Measurements from ENCODE around the gene KLHL12.
A peak's percentile ranks its signal among the peaks of the same experiment; 100 is the strongest.

KLHL12 gene

DNA sequence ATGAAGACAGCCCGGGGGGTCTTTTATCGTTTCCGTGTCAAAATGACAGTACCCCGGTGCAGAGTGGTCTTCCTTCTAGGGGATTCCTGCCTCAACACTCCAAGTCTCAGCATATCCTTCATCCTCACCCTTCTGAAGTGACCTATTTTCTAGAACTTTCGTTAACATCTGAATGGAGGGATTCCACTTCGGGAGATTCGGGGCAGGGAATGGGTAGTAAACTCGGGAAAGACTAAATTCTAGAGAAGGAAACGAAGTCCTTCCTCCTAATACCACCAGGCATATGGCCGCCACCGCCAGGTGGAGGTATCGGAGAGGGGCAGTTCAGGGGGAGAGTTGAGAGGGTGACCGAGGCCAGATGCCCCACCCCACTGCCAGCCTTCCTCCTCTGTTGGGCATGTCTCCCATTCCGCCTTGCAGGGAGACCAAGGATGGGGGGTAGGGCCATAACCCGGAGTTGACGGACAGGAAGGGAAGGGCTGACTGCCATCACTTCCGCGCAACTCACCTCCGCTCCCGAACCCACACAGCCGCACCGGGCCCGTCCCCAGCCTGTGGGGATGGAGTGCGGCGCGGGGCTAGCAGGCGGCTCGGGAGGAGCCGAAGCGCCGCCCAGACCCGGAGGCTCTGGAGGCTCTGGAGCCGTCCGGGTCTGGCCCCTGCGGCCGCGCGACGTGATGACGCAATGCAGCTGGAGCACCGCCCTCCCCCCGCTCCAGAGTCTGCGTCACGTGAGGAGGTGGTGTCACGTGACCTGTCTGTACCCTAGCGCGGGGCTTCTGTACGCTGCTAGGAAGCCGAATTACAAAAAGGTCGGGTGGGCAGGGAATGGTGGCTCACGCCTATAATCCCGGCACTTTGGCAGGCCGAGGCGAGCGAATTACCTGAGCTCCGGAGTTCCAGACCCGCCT, at the start of gene KLHL12:
KLHL12 (minus strand) TSS at position 654 of the 911 bp plus-strand sequence. CDS start 2,072 bp downstream, outside the sequence.
- DNase-seq (ENCODE audit: low spot score) = peak; percentile 96

DNA sequence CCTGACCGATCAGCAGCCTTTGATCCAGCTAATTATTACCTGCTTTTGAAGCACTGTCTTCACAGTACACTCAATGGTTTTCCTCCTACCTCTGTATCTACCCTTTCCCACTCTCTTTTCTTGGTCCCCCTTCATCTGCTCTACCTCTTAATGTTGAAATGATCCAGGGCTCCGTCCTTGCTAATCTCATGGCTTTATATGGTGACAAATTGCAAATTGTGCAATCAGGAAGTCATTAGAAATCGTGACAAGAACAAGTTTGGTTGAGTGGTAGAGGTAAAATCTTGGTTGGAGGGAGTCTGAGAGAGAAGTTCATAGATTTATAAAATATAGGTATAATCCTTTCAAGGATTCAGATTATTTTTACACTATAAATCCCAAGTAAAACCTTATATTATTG, 49.6 kb upstream of the KLHL12 start:
- no peak for DNase-seq (ENCODE audit: low spot score)

DNA sequence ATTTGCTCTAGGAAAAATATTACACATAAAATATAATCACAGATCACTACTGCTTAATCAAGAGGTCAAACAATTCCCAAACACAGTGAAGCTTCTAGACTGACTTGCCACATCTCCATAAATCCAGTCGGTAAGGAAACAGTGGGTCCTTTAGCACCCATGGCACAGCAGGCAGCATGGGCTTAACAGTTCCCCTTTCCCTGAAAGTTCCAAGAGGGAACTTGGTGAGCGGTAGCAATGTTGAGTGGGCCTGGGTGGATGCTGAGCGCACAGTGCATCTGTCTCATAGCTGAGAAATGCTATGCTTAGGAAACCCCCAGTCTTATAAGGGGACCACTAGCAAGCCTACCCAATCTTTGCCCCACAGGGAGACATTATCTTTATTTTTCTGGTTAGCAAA, 47.8 kb upstream of the KLHL12 start:
- no peak for DNase-seq (ENCODE audit: low spot score)

DNA sequence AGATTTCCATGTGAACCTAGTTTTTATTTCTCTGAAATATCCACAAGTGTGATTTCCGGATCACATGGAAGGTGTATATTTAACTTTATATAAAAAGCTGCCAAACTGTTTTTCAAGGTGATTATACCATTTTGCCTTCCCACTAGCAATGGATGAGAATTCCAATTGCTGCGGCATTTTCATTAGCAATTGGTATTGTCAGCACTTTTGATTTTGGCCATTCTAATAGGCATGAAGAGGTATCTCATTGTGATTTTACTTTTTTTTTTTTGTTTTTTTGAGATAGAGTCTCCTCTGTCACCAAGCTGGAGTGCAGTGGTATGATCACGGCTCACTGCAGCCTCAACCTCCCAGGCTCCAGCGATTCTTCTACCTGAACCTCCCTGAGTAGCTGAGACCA, 45.0 kb upstream of the KLHL12 start:
- DNase-seq (ENCODE audit: low spot score) = no peak

DNA sequence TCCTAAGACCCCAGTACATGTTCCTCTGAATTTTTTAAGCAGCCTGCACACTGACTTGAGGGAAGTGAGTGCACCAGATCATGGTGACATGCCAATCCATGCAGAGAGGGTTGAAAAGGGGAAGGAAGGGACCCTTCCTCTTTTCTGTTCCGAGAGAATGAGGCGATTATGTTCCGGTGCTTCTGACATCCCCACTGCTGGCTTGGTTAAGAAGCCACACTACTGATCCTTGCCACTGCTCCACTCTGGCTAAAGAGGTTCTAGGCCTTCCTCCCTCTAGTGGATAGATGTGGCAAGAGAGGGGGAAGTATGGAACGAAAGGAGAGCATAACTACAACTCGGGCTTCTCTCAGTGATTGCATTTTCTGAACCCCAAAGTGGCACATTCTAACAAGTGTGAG, 41.9 kb upstream of the KLHL12 start:
- peak; percentile 91 for DNase-seq (ENCODE audit: low spot score)

DNA sequence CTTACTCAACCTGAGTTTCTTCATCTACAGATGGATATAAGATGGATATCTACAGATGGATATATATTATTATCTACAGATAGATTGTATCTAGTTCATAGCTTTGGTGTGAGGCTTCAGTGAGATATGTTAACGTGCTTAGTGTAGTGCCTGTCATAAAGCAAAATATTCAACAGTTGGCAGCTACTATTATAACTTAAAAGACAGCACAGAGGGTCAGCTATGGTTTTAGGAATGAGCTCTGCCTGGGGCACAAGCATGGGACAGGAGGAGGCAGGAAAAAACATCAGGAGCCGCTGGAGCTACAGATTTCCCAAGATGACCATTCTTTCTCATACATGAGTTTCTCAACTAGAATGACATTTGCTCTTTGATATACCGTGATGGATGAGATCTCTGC, 41.3 kb upstream of the KLHL12 start:
- no peak for DNase-seq (ENCODE audit: low spot score)

DNA sequence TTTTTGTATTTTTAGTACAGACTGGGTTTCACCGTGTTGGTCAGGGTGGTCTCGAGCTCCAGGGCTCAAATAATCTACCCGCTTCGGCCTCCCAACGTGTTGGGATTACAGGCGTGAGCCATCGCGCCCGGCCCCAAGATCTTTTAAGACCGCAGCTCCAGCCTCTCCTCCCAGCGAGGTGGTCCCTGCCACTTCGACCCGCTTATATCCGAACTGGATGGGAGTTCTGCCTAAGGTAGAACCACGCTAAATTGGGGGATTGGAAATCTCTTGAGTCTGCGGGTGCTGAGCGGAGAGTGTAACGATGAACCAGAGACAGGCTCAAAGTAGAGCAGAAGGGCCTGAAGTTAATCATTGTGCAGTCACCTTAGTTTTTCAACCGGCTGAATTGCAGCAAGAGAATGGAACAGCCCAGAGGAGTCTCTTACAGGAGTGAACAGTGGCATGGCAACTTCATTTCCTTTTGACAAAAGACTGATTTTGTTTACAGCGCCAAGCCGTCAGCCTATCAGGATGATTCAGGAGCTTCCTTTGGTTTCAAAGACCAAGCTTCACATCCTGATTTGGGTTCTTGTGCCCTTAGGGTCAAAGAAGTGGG, 40.7 kb upstream of the KLHL12 start:
- peak; percentile 53 for DNase-seq (ENCODE audit: low spot score)

DNA sequence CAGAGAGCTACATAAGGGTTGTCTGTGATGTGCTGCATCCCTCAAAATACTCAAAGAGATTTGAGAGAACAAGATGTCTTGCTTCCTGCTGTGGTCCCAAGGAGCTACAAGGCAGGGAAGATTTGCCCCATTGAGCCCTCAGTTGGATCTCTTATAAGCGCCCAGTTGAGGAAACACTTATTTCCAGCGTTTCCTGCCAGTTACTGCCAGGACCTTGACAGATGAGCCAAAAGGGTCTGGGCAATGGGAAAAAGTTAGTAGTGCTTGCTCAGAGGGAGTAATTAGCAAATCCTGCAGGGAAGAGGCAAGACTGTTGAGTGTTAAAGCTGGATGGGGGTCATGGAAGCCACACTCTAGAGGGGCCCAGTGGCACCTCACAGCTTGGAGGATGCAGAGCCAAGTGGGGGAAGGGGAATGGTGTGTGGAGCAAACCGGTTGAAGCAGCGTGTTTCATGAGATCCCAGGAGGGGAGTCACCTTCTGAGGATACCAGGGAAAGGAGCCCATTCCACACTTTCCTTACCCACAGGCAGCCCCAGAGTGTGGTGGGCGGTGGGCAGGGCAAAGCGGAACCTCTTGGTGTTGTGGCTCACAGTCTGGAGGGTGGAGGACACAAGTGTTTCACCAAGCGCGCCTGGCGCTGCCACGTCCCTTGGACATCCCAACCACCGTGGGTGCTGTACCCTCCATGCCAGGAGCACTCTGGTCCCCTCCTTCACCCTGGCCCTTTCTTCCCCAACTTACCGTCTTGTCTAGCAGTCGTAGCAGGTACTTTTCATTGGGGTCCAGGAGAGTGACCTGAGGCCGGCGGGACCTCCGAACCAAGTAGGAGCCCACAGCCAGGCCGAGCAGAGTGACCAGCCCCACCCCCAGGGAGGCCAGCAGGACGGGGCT, 39.2 kb upstream of the KLHL12 start:
- DNase-seq (ENCODE audit: low spot score) = no peak

DNA sequence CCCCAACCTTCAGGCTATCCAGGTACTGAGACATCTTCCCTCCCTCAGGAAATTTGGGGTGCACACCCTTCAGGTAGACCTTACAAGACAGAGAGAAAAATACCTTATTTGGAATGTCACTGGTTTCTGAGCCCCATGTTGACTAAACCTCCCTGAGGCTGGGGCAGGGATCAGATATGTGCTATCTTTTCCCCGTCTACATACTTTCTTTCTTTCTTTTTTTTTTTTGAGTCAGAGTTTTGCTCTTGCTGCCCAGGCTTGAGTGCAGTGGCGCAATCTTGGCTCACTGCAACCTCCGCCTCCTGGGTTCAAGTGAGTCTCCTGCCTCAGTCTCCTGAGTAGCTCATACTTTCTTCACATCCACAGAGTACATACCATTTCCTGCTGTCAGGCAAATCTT, 38.4 kb upstream of the KLHL12 start:
- no peak for DNase-seq (ENCODE audit: low spot score)

DNA sequence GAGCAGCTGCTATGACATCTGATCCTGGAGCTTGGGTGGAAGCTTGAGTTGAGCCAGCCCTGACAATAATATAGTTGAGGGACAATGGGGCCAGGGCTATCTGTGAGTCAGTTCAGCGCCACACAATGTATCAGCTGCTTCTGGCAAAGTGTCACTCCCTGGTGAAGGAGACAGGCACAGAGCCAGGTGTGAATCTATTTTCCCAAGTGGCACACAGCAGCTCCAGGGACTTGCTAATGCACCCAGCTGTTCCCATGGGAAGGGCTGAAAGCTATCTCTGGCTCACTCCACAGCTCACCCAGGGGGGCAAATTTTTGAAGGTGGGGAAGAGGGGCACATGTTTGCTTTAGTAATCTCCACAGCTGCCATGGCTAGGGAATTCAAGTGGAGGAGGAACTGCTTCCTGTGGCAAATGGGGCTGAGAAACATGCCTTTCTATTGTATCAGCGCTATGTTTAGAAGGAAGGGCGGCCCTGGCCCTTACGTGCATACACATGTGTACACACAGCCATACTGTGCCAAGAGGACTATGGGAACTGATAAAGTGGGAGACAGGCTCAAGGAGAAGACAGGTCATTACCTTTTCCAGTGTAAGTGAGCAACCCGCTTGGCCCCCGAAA, 37.9 kb upstream of the KLHL12 start:
- no peak for DNase-seq (ENCODE audit: low spot score)

DNA sequence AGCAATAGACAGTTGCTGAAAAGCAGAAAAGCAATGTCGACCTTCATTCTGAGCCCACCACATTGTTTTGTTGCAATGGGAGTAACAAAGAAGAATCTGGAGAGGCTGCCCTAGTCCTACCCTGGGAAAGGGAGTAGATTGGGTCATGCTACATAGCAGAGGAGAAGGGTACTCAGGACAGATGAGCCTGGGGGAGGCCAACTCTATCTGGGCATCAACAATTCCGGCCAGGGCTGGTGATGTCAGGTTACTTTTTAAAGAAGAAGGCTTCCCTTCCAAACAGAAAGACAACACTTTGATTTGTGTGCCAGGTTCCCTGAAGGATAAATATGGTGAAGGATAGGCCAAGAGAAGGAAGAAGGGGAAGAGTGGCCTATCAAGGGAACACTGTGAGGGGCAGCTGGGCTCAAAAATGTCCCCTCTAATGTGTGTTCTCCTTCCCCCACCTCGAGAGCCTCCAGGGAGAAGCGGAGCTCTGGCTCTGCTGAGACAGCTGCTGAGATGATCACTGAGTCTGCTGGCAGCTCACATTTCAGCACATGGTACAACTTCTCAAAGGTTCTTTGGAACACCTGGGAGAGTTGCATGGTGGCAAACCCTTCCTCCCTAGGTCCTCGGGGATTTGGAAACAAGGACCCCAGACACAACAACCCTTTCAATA, 34.3 kb upstream of the KLHL12 start:
- DNase-seq (ENCODE audit: low spot score) = no peak

DNA sequence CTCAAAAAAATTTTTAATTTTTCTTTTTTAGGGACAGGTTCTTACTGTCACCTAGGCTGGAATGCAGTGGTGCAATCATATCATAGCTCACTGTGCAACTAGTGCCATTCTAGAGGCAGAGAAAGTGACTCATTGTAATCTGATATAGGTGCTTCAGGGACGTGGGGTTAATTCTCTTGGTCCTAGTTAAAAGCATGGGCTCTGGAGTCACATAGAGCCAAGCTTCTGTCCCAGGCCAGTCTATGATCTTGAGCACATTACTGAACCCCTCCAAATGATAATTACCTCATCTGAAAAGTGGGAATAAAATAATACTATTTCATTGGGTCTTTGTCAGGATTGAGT, 32.2 kb upstream of the KLHL12 start:
- DNase-seq (ENCODE audit: low spot score) = no peak

DNA sequence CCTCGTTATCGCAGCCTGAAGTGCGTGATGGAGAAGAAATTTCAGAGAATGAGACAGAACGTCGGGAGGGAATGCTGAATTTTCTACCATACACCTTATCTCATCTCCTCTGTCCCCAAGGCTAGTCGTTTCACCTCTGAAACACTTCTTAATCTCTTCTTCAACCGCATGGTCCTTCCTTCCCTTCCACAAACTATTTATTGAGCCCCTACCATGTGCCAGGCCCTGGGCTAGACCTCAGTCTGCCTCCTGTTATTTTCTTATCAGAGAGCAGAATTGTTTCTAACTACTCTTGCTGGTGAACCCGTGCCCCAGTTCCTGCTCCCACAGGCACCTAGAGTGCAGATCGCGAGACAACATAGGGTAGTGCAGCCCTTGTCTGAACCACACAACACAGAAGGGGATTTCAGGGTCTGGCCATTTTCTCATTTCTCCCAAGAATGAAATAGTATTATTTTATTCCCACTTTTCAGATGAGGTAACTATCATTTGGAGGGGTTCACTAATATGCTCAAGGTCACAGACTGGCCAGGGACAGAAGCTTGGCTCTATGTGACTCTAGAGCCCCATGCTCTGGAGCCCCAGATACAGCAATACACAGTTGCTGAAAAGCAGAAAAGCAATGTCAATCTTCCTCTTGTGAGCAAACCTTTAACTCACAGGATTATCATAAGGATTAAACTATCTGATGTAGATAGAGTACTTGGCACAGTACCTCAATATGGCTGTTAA, 31.7 kb upstream of the KLHL12 start:
- DNase-seq (ENCODE audit: low spot score) = peak; percentile 61

DNA sequence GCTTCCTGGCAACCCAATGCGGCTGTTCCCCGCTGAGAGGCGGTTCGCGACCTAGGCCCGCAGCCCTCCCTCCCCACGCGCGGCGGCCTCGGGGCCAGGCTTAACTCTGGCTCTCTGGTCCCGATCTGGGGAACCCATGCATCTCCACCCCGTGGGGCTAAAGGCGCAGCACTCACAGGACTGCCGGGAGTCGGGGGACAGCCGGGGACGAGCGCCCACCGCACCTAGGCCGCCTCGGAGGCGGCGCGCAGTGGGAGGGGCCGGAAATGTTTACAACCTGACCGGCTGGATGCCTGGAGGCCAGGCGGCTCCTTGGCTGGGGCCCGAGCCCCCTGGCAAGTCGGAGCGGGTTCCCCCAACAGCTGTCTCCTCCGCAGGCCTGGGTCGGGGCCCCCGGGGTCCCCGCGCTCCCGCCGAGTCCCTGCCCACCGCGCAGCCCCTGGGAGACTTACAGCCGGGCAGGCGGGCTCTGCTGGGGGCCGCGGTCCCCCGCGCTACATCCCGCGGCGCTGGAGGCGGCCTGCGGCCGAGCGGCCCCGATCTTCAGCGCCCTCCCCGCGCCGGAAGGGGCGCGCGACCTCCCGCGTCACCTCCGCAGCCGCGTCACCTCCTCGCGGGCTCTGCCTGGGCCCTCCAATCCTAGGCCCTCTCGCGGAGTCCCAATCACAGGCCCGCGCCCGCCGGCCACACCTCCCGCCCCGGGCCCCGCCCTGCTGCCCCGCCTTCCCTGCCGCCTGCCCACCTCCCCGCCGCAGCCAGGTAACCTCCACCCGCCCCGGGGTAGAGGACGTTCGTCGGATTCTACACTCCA, 30.9 kb upstream of the KLHL12 start, which contains the start of gene ADIPOR1:
ADIPOR1 (minus strand) TSS at position 580 of the 811 bp plus-strand sequence. CDS start 7,242 bp downstream, outside the sequence.
- peak; percentile 91 for DNase-seq (ENCODE audit: low spot score)

DNA sequence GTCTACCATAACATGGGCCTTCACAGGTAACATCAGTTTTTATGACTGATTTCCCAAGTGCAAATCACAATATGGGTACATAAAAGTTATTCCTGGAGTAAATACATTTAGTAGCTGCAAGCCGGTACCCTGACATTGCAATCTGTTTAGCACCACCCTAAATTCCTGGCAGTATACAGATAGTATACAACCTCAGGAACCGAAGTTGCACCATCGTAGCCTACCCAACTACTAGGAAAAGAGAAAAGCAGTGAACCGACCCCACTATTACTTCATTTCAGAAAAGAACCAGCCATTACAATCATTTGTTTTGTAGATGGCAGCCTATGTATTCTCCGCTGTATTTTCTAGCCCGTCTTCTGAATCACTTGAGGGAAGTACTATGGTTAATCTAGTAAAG, 29.9 kb upstream of the KLHL12 start:
- DNase-seq (ENCODE audit: low spot score) = no peak

DNA sequence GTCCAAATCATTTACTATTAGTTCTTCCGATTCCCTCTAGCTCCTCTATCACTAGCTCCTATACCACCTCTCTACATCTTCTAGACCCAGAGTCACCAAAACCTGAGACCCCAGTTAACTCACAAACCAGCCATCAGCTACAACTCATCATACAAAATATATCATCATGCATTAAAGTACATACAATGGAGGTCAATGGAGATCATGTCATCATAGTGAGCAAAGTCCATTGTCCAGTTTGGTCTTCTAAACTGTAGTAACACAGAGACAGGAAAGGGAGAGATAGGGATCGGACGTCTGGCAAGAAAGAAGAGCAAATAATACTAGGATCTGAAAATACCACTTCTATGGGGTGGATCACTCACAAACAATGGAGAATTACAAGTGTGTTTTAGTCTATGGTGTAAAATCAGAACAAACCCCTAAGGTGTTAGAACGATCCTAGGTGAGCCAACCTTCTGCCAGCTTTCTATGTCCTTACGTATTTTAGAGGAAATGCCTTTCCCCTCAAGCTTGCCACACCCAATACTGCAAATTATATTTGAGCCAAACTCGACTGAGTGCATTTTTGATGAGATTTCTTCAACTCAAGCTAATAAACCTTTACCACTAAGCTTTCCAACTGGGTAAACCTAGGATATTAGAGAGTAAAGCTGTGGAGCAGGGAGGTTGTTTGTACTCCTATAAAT, 27.2 kb upstream of the KLHL12 start:
- no peak for DNase-seq (ENCODE audit: low spot score)

DNA sequence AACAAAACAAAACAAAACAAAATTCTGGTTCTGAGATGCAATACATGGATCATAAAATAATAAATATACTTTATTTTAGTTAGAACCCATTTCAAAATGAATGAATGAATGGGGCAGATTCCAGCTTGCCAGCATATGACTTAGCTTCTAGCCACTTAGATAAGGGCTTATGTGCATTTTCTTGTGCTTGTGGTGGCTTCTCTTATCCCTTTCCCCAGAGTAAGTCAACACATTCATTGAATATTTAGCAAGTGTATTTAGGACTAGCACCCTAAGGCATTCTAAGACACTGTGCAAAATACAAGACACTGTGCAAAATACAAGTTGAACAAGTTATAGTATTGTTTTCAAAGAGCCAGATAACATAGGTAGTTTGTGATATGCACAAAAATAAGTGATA, 26.4 kb upstream of the KLHL12 start:
- DNase-seq (ENCODE audit: low spot score) = no peak

DNA sequence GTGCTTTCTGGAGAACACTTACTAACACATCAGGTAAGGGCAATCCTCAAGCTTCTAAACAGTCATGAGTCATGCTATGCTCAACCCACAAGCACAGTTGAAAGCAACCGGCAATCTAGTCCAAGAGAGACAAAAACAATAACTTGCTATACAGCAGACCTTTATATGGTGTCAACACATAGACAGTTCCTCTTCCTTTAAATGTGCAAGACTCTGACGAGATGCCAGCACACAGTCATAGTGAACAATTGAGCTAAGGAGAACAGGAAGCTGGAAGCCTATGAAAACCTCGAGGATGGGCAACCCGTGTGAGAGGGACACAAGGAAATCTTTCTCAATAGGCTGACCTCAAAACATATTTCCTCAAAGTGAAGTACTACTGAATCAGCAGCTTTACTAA, 25.8 kb upstream of the KLHL12 start:
- no peak for DNase-seq (ENCODE audit: low spot score)

DNA sequence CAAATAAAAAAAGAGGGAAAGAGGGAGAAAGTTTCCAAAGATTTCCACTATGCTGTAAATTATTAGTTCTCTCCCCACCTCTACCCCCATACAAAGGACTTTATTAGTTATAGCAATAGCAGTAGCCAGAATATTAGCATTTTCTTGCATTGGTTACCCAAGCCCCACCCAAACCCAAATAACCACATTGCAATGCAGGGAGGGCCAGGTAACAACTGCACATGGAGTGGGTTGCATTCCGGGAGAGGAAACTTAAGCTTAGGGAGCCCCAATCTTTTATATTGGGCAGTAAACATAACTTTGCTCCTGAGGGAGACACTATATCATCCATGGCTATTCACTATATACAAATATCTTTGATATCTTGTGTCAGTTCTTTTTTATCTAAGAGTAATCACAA, 25.1 kb upstream of the KLHL12 start:
- no peak for DNase-seq (ENCODE audit: low spot score)

Measured in NAMALWA (cell line).